Suprapubic skin (tissue), 4 donors: ENCODE data around the gene CEP43. TPM values are rescaled to one million over a fixed set of nuclear protein-coding genes. Genes with fewer than 3 reads are reported as not detected.

Experiments
- DNase-seq, 2 donors: peaks; one replicate each; pipeline ENCODE4 v3.0.0-alpha.2; 2019; ENCODE audit warnings: low spot score in 2 of 2
- H3K27ac ChIP-seq: fragments of 200-600 bp; sonication (generic); one replicate; pipeline ENCODE4 v1.5.1; 2019
- H3K27me3 ChIP-seq: fragments of 200-600 bp; sonication (generic); one replicate; pipeline ENCODE4 v1.5.1; 2019
- H3K36me3 ChIP-seq: fragments of 200-600 bp; sonication (generic); one replicate; pipeline ENCODE4 v1.5.1; 2019
- H3K4me1 ChIP-seq: fragments of 200-600 bp; sonication (generic); one replicate; pipeline ENCODE4 v1.5.1; 2019
- H3K4me3 ChIP-seq: fragments of 200-600 bp; sonication (generic); one replicate; pipeline ENCODE4 v1.5.1; 2019; ENCODE audit warnings: mild to moderate bottlenecking
- H3K9me3 ChIP-seq: fragments of 200-600 bp; sonication (generic); one replicate; pipeline ENCODE4 v1.5.1; 2019
- CTCF ChIP-seq, 2 donors: fragments of 200-600 bp in 1 of 2; fragments of 450-650 bp in 1 of 2; sonication (generic) in 1 of 2; IDR thresholded peaks; one replicate each; pipeline ENCODE4 v1.5.1; 2016 to 2019; ENCODE audit warnings: antibody characterized with exemption in 2 of 2, mild to moderate bottlenecking in 1 of 2, moderate library complexity in 1 of 2
- EP300 ChIP-seq: sonication (generic); formaldehyde crosslinking; IDR thresholded peaks from one replicate; pipeline ENCODE4 v1.6.1; 2017; ENCODE audit warnings: antibody characterized with exemption
- POLR2A ChIP-seq, 2 donors: fragments of 450-650 bp; IDR thresholded peaks; one replicate each; pipeline ENCODE4 v1.6.1; 2017; ENCODE audit warnings: antibody characterized with exemption in 2 of 2, mild to moderate bottlenecking in 2 of 2, moderate library complexity in 2 of 2
- POLR2AphosphoS5 ChIP-seq, 3 donors: sonication (generic); formaldehyde crosslinking; IDR thresholded peaks; one replicate each; pipeline ENCODE4 v1.6.1; 2017; ENCODE audit warnings: antibody characterized with exemption in 3 of 3
- WGBS: methylation state at CpG from one replicate; pipeline ENCODE4 v1.1.5; 2018; 5-methylcytosine and 5-hydroxymethylcytosine counted together
- total RNA-seq, 4 donors: library from RNA; depleted of rRNA; stranded (reverse); fragments of >200 nt; gene quantifications; one replicate each; pipeline ENCODE4 v1.1.0, GENCODE V29; 2016

The CEP43 gene
- total RNA-seq, 4 donors from 2014 or later, result 7.8 to 21.3 (median 11.2) TPM

GRCh38 chr6:167045828-167046580 lies 46.8 kb downstream of the CEP43 start:
- Histone ChIP-seq H3K4me3 (no peak overlapping the region), H3K27me3 (no peaks in the 10 kb centered on the region), H3K36me3 (no peaks in the 10 kb centered on the region), H3K27ac (no peak overlapping the region), H3K4me1 (no peaks in the 10 kb centered on the region), H3K9me3 (no peaks in the 10 kb centered on the region)
- 83% methylated on average over 6 of the region's 6 CpGs for WGBS
- no peak for TF ChIP-seq CTCF (IDR thresholded peaks at IDR 0.05)
- TF ChIP-seq POLR2A (IDR thresholded peaks at IDR 0.05), result no peak
- TF ChIP-seq EP300, result no peak
- TF ChIP-seq POLR2AphosphoS5 (IDR thresholded peaks at IDR 0.05), result no peak
- no peak for DNase-seq

GRCh38 chr6:167046861-167047495 lies 47.8 kb downstream of the CEP43 start:
- Histone ChIP-seq H3K27ac (no peak overlapping the region), H3K9me3 (no peaks in the 10 kb centered on the region), H3K4me3 (no peak overlapping the region), H3K36me3 (no peaks in the 10 kb centered on the region), H3K4me1 (no peaks in the 10 kb centered on the region), H3K27me3 (no peaks in the 10 kb centered on the region)
- WGBS, result 83% methylated on average over 8 of the region's 8 CpGs
- TF ChIP-seq EP300 (no peak), POLR2A (IDR thresholded peaks at IDR 0.05) (no peak), POLR2AphosphoS5 (IDR thresholded peaks at IDR 0.05) (no peak), CTCF (IDR thresholded peaks at IDR 0.05) (no peak)
- no peak for DNase-seq

GRCh38 chr6:167047554-167047953 lies 48.4 kb downstream of the CEP43 start:
- H3K4me3 ChIP-seq, result no peak overlapping the region
- H3K36me3 ChIP-seq, result no peaks in the 10 kb centered on the region
- WGBS, result 82% methylated on average over 10 of the region's 10 CpGs
- DNase-seq, result no peak
- no peaks in the 10 kb centered on the region for H3K4me1 ChIP-seq
- no peak overlapping the region for H3K27ac ChIP-seq
- no peaks in the 10 kb centered on the region for H3K9me3 ChIP-seq
- H3K27me3 ChIP-seq, result no peaks in the 10 kb centered on the region
- no peak for TF ChIP-seq CTCF (IDR thresholded peaks at IDR 0.05)
- TF ChIP-seq POLR2A (IDR thresholded peaks at IDR 0.05), result no peak

Other genes with a start within 250 kb of the CEP43 start
- gene RNASET2, start 42.8 kb upstream of the CEP43 start, total RNA-seq, result 10 to 100 TPM; 36.3 to 62.5 (median 53.9) TPM
- gene CCR6, start 123.7 kb downstream of the CEP43 start, total RNA-seq, result 1 to 10 TPM in 3 of 4 donors, under 1 TPM in 1; 0.98 to 2.4 (median 1.2) TPM
- not detected for gene GPR31, start 158.6 kb downstream of the CEP43 start, total RNA-seq